Measurements from ENCODE around the gene GPN2.

The GPN2 gene

DNA sequence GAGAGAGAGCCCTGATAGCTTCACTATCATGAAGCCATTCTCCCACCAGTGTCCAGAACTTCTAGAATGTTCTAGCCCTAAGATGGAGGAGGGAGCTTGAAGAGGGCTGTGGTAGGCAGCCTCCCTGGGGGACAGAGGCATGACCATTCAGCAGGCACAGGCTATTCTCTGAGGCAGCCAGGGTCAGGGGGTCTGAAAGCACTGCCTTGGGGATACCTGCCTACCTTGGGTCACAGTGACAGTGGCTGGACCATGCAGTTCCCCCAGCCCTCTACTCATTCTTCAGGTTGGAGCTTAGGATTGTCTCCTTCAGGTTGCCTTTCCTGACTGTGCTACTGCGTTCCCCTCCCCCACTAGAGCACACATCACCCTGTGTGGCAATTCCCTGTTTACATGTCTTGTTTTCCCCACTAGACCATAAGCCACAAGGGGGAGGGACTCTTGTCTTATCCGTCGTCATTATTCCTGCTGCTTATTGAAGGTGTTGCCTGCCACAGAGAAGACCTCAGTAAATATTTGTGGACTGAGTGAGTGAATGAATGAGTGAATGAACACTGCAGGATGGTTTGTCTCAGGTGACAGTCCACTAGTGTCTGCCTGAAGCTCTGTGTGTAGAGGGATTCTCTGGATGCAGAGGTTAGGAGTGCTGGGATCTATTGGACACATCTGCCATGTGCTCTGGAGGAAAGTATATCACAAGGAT lies 58.4 kb downstream of the GPN2 start:
- no peak for DNase-seq

DNA sequence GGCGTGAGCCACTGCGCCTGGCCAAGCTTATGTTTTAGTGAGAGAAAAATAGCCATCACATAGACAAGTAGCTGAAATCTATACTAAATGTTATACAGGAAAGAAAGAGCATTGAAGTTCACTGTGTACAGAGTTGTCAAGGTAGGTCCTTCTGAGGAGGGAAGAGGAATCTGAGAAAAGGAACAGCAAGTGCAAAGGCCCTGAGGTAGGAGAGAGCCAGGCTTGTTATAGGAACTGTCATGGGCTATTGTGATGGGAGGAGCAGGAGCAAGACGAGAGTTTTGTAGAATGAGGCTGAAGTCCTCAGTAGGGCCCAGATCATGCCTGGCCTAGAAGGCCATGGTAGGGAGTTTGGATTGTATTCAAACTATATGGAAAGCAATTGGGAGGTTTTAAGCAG lies 59.0 kb downstream of the GPN2 start:
- DNase-seq, result no peak

DNA sequence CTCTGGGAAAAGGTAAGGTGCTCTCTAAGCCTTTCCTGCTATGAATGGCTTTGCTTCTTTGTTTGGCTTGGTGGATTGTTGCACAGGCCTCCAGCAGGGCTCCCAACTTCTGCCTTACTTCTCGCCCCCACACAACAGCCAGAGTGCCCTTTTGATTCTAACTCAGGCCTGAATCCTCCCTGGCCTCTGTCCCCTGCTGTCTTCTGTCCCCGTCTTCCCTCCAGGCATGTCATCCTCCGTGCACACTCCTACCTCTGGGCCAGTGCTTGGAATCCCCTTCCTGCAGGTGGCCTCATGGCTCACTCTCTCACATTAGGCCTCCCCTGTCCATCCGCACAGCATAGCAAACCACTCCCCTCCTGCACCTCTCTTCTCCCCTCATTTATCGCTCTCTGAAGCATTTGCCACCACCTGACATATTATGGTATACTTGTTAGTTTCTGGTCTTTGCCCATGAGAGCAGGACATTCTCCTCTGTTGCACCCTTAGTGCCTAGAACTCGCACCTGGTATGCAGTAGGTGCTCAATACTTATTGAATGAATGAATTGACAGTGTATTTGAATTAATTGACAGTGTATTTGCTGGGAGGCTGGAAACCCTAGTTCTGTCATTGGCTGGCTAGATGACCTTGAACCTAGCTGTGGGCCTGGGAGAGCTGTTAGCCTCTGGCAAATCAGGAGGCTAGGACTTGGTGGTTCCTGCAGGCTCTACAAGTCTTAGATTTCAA lies 60.7 kb downstream of the GPN2 start:
- no peak for DNase-seq

DNA sequence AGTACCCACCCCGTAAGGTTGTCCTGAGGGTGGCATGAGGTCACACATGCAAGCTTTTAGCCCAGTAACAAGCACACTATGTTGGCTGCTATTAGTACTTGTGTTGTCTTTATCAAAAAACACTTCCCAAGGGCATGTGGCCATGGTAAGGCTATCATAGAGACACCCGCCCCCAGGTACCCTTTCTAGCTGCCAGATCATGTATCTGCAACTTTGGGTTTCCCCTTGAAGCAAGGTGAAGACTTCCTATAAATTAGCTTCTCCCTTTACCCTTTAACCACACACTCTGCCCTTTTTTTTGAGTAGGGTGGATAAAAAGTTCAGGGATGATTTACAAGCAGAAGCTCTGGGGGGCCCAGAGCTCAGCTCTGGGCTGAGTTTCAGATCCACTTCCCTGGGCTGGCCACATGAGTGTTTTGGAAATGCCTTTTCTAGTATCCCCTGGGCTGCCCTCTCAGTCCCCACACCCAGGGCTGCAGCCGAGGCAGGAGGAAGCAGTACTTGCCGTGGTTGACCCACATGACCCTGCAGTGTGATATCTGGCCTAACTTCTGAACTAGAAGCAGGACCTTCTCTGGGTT lies 61.6 kb downstream of the GPN2 start:
- DNase-seq, result no peak

DNA sequence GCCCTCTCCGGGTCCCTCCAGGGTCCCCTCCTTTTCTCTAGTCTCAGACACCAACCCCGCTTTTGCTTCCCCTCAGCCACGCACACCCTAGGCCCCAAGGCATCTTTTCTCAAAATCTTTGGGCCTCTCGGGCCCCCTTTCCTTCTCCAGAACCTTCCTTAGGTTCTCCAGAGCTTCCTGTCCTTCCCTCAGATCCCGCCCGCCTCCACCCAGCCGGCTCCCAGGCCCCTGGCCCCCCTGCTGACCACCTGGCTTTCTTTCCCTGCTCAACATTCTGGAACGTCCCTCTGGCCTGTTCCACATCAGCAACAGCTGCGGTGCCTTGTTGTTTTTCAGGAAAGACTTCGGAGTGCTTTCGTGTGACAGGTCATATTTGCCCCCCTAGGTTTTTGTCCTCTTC lies 62.4 kb downstream of the GPN2 start:
- no peak for DNase-seq

DNA sequence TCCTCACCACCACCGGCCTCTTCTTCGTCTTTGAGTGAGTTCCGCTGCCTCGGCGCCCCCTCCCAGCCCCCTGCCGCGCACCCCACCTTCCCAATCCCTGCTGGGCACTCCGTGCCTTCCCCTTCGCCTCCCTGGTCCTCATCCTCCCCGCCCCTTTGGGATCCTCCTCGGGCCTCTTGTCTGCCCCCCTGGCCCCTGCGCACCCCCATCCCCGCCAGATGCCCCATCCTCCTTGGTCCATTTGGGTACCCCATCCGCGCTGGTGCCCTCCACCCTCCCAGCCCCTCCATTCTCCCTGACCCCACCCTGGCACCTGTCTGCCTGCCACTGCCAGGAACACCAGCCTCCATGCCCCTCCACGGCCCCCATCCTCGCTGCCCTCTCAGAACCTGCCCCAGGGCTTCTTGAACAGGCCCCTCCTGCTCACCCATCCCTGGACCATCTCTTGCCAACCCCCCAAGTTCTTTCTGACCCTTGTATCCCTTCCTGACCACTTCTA lies 62.9 kb downstream of the GPN2 start:
- no peak for DNase-seq

DNA sequence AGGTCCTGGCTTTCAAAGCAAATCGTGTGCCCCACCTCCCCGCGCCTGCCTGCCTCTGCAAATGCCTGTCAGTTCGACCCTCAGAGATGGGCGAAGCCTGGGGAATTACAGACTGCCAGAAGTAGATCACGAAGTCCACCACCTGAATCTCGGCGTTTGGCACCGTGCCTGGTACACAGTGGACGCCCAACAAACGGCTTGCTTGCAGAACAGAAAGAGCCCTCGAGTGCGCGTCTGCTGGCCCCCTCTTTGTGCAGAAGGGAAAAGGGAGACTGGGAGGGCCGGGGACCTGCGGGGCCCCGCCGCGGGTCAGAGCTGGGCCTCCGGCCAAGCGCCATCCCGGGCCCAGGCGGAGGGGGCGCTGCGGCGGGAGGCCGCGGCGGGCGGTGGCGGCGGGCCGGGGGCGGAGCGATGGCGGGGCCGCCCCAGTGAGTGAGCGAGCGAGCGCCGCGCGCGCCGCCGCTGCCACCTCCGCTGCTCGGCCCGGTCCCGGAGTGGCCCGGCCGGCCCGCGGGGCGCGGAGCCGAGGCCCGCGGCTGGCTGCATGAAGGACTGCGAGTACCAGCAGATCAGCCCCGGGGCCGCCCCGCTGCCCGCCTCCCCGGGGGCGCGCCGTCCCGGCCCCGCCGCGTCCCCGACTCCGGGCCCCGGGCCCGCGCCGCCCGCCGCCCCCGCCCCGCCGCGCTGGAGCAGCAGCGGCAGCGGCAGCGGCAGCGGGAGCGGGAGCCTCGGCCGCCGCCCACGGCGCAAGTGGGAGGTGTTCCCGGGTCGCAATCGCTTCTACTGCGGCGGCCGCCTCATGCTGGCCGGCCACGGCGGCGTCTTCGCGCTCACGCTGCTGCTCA lies 63.6 kb downstream of the GPN2 start, which contains the start of gene ZDHHC18:
ZDHHC18 (plus strand) TSS at position 428 of the 845 bp plus-strand sequence; CDS start at position 545, 117 bp downstream.
- peak; percentile 72 for DNase-seq
